ENCODE results near the gene LMO7. TPM values are rescaled to one million over a fixed set of nuclear protein-coding genes. Genes with fewer than 3 reads are reported as not detected.

Gene LMO7
- total RNA-seq, 1 experiment from 2014 or later = 18.5 TPM

DNA sequence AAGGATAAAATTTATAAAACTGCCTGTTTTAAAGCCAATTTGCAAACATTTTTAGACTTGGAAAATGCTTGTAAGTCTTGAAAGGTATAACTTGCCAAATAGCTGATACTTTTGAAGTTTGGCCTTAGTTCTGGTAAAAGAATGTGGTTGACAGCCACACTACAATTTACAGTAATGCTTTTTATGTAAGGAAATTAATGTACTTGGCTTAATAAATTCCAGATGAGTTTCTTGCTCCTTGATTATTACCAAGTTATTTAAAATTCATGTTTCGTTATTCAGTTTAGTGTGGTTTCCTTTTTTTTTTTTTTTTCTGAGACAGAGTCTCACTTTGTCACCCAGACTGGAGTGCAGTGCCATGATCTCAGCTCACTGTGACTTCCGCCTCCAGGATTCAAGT, 14.9 kb downstream of the LMO7 start:
- DNase-seq (ENCODE audit: low spot score) = no peak
- ChIA-PET POLR2A (interaction anchor here (0.6 kb wide), 1 partner anchor 428 kb away, joined by 3 read pairs; no protein-coding TSS in a partner anchor), CTCF (no interaction called here)
- no peaks in the 10 kb centered on the region for H3K4me1 Mint-ChIP-seq
- TF ChIP-seq SP1 (CRISPR knock-in tag; conservative IDR thresholded peaks at IDR 0.05) (no peak), FOXK1 (CRISPR knock-in tag; IDR thresholded peaks at IDR 0.05) (no peak), ZBTB43 (CRISPR knock-in tag; IDR thresholded peaks at IDR 0.05) (no peak), ZNF138 (CRISPR knock-in tag; conservative IDR thresholded peaks at IDR 0.05) (no peak), SMAD4 (CRISPR knock-in tag; IDR thresholded peaks at IDR 0.05) (no peak), ZNF121 (CRISPR knock-in tag; IDR thresholded peaks at IDR 0.05) (no peak), ZNF423 (CRISPR knock-in tag; IDR thresholded peaks at IDR 0.05) (no peak), NFE2L1 (CRISPR knock-in tag; IDR thresholded peaks at IDR 0.05) (no peak), MAX (CRISPR knock-in tag; IDR thresholded peaks at IDR 0.05) (no peak), E2F4 (CRISPR knock-in tag; IDR thresholded peaks at IDR 0.05; ENCODE audit: borderline replicate concordance, low read depth) (no peak), IRF2 (CRISPR knock-in tag; IDR thresholded peaks at IDR 0.05; ENCODE audit: borderline replicate concordance, low read depth) (no peak)
- TF ChIP-seq, protein P1, sequence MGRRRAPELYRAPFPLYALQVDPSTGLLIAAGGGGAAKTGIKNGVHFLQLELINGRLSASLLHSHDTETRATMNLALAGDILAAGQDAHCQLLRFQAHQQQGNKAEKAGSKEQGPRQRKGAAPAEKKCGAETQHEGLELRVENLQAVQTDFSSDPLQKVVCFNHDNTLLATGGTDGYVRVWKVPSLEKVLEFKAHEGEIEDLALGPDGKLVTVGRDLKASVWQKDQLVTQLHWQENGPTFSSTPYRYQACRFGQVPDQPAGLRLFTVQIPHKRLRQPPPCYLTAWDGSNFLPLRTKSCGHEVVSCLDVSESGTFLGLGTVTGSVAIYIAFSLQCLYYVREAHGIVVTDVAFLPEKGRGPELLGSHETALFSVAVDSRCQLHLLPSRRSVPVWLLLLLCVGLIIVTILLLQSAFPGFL (CRISPR knock-in tag; IDR thresholded peaks at IDR 0.05; ENCODE audit: borderline replicate concordance) = no peak
- TF ChIP-seq, protein P2, sequence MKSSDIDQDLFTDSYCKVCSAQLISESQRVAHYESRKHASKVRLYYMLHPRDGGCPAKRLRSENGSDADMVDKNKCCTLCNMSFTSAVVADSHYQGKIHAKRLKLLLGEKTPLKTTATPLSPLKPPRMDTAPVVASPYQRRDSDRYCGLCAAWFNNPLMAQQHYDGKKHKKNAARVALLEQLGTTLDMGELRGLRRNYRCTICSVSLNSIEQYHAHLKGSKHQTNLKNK (CRISPR knock-in tag; IDR thresholded peaks at IDR 0.05) = no peak
- TF ChIP-seq, protein P3, sequence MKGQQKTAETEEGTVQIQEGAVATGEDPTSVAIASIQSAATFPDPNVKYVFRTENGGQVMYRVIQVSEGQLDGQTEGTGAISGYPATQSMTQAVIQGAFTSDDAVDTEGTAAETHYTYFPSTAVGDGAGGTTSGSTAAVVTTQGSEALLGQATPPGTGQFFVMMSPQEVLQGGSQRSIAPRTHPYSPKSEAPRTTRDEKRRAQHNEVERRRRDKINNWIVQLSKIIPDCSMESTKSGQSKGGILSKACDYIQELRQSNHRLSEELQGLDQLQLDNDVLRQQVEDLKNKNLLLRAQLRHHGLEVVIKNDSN (CRISPR knock-in tag; IDR thresholded peaks at IDR 0.05) = no peak
- no peaks in the 10 kb centered on the region for H3K27me3 Mint-ChIP-seq (ENCODE audit: low read depth)
- no peaks in the 10 kb centered on the region for H3K9me3 Mint-ChIP-seq
- no peaks in the 10 kb centered on the region for H3K36me3 Mint-ChIP-seq
- ATAC-seq = no peak
- no peak overlapping the region for H3K4me3 Mint-ChIP-seq
- no peak overlapping the region for H3K27ac Mint-ChIP-seq

DNA sequence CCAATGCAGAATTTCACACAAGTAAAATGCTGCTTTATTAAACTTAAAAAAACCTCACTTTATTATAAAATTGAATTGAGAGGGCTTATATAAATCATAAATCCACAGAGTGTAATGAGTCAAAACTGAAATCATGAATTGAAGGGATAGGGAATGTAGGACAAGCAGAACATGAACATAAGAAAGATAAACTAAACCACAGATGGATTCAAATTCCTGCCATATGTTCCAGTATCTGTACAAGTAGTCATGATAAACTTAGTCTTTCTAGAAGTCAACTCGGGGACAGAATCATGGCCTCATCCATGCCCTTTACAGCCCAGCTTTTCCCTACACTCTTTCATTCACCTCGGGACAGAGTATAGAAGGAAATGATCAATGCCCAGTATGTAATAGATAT, 16.6 kb downstream of the LMO7 start:
- no peak for ATAC-seq
- Mint-ChIP-seq H3K27ac (no peak overlapping the region), H3K27me3 (ENCODE audit: low read depth) (no peaks in the 10 kb centered on the region), H3K36me3 (no peaks in the 10 kb centered on the region), H3K4me1 (no peaks in the 10 kb centered on the region), H3K9me3 (no peaks in the 10 kb centered on the region), H3K4me3 (no peak overlapping the region)
- POLR2A ChIA-PET = no interaction called here
- CTCF ChIA-PET = no interaction called here
- no peak for DNase-seq (ENCODE audit: low spot score)
- TF ChIP-seq ZNF121 (CRISPR knock-in tag; IDR thresholded peaks at IDR 0.05) (no peak), NR1H2 (CRISPR knock-in tag; IDR thresholded peaks at IDR 0.05) (no peak), ZNF263 (CRISPR knock-in tag; IDR thresholded peaks at IDR 0.05; ENCODE audit: low read depth) (no peak), MAX (CRISPR knock-in tag; IDR thresholded peaks at IDR 0.05) (no peak), ZNF512 (CRISPR knock-in tag; IDR thresholded peaks at IDR 0.05; ENCODE audit: borderline replicate concordance) (no peak), FOXP4 (CRISPR knock-in tag; IDR thresholded peaks at IDR 0.05) (no peak), RORB (CRISPR knock-in tag; IDR thresholded peaks at IDR 0.05) (no peak), NFYB (CRISPR knock-in tag; conservative IDR thresholded peaks at IDR 0.05; ENCODE audit: low read depth) (no peak), PRDM15 (CRISPR knock-in tag; IDR thresholded peaks at IDR 0.05) (no peak), SP1 (CRISPR knock-in tag; conservative IDR thresholded peaks at IDR 0.05) (no peak), ZNF232 (CRISPR knock-in tag; IDR thresholded peaks at IDR 0.05) (no peak), ATF3 (CRISPR knock-in tag; conservative IDR thresholded peaks at IDR 0.05) (no peak)

Measured in WTC11 (cell line).